Measurements from ENCODE around the gene PLBD2. TPM values are rescaled to one million over a fixed set of nuclear protein-coding genes. Genes with fewer than 3 reads are reported as not detected.

The PLBD2 gene
- total RNA-seq, 2 donors from 2014 or later: 38.2 to 43.0 TPM

GRCh38 chr12:113393749-113394148, 35.4 kb downstream of the PLBD2 start:
- no peak for TF ChIP-seq CTCF (IDR thresholded peaks at IDR 0.05)

GRCh38 chr12:113395119-113395518, 36.7 kb downstream of the PLBD2 start:
- no peak for DNase-seq (ENCODE audit: low spot score)
- Histone ChIP-seq H3K27me3 (no peaks in the 10 kb centered on the region), H3K27ac (no peak overlapping the region), H3K4me1 (no peaks in the 10 kb centered on the region), H3K4me3 (no peak overlapping the region), H3K9me3 (no peaks in the 10 kb centered on the region), H3K36me3 (peaks cover 11% of the 10 kb centered on the region)
- TF ChIP-seq CTCF (IDR thresholded peaks at IDR 0.05): no peak

More at GRCh38 chr12:113393749-113394148, 35.4 kb downstream of the PLBD2 start:
- H3K36me3 ChIP-seq: peaks cover 17% of the 10 kb centered on the region
- H3K4me3 ChIP-seq: no peak overlapping the region
- no peaks in the 10 kb centered on the region for H3K27me3 ChIP-seq
- no peak overlapping the region for H3K27ac ChIP-seq
- no peaks in the 10 kb centered on the region for H3K4me1 ChIP-seq
- H3K9me3 ChIP-seq: no peaks in the 10 kb centered on the region
- DNase-seq (ENCODE audit: low spot score): no peak

GRCh38 chr12:113396200-113396599, 37.8 kb downstream of the PLBD2 start:
- H3K4me1 ChIP-seq: no peaks in the 10 kb centered on the region

GRCh38 chr12:113396828-113397496, 38.6 kb downstream of the PLBD2 start:
- no peak for TF ChIP-seq CTCF (IDR thresholded peaks at IDR 0.05)
- H3K36me3 ChIP-seq: no peaks in the 10 kb centered on the region

More at GRCh38 chr12:113396200-113396599, 37.8 kb downstream of the PLBD2 start:
- H3K27ac ChIP-seq: no peak overlapping the region
- peaks cover under 1% of the 10 kb centered on the region for H3K36me3 ChIP-seq
- no peaks in the 10 kb centered on the region for H3K27me3 ChIP-seq
- TF ChIP-seq CTCF (IDR thresholded peaks at IDR 0.05): no peak
- no peak for DNase-seq (ENCODE audit: low spot score)
- no peak overlapping the region for H3K4me3 ChIP-seq
- no peaks in the 10 kb centered on the region for H3K9me3 ChIP-seq

GRCh38 chr12:113397497-113398197, 39.3 kb downstream of the PLBD2 start:
- no peak for TF ChIP-seq CTCF (IDR thresholded peaks at IDR 0.05)
- no peak overlapping the region for H3K27ac ChIP-seq
- no peaks in the 10 kb centered on the region for H3K36me3 ChIP-seq
- no peaks in the 10 kb centered on the region for H3K9me3 ChIP-seq
- no peak overlapping the region for H3K4me3 ChIP-seq
- DNase-seq (ENCODE audit: low spot score): no peak
- H3K27me3 ChIP-seq: no peaks in the 10 kb centered on the region
- no peaks in the 10 kb centered on the region for H3K4me1 ChIP-seq

More at GRCh38 chr12:113396828-113397496, 38.6 kb downstream of the PLBD2 start:
- no peak overlapping the region for H3K4me3 ChIP-seq
- no peaks in the 10 kb centered on the region for H3K27me3 ChIP-seq
- no peak for DNase-seq (ENCODE audit: low spot score)
- H3K27ac ChIP-seq: no peak overlapping the region
- H3K4me1 ChIP-seq: no peaks in the 10 kb centered on the region
- no peaks in the 10 kb centered on the region for H3K9me3 ChIP-seq

All from right atrium auricular region (tissue), 2 donors.